NCI-H82 (cell line): ENCODE measurements around the gene ATP6AP2.
"Not testable (repeated sequence)": the region's sequence is repeated elsewhere in the genome, so short reads cannot be mapped to it uniquely, and the experiment has no call there.

Experiments used
- DNase-seq: peaks from one replicate; lab custom pipeline; 2025; lab: John Stamatoyannopoulos, UW

Gene ATP6AP2

GRCh38 chrX:40575411-40575810, 5.4 kb upstream of the ATP6AP2 start:
- DNase-seq = not testable (repeated sequence)

DNA sequence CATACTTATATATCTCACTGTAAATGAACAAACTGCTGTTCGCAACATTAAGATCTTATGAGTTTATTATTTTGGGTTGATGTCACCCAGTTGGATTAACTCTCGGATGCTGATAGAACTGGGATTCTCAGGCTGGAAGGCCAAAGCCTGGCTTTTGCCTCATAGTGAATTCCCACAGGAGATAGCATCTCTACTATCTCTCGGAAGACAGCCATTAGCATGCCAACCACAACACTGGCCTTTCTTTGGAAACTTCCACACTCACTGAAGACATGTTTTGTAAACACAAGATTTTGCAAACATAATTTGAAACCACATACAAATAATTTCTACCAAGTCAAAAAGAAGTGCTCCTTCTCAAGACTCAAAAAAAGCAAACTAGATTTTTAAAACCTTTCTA, 4.5 kb upstream of the ATP6AP2 start:
- no peak for DNase-seq

- no peak for DNase-seq
These were observed 2.6 kb upstream of the ATP6AP2 start for GRCh38 chrX:40578039-40578695.

DNA sequence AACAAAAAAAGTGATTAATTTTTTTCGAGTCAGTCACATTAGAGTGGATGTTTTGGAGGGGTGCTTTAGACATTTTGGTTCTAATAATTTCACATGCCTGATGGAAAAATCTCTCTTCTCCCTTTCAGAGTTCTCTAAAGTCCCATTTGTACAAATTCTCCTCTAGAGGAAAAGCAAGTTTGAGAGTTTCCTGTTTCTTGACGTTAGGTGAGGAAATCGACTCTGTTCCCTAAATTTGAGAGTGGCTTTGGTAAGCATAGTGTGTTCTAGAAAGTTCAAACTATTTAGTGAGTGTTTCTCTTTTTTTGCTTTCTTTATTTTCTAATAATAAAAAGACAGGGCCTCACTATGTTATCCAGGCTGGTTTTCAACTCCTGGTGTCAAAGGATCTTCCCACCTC, 1.6 kb upstream of the ATP6AP2 start:
- no peak for DNase-seq

DNA sequence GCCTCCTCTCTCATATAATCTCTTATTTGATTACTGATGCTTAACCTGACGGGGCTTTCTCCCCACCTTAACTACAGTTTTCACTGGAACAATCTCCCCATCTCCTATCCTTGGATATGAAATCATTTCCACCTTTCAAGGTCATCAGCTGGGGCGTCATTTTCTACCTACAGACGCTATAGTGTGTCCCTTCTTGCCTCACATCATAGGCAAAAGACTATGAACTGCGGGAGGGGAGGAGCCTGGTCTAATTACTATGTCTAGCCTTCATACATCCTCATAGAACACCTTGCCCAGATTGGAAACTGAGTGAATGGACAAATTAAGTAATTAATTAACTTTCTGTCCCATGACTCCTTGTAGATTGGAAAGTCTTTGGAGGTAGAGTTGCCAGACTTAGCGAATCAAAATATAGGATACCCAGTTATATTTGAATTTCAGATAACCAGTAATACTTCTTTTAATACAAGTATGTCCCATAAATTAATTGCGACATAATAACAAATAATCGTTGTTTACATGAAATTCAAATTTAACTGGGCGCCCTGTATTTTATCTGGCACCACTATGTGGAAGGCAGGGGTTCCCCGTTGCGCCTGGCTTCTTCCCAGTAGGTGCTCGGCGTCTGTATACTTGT, 752 bp upstream of the ATP6AP2 start:
- DNase-seq = peak; percentile 10

- DNase-seq = peak; percentile 15
These were observed 658 bp downstream of the ATP6AP2 start for GRCh38 chrX:40581336-40581920.

GRCh38 chrX:40582178-40582577, 1.4 kb downstream of the ATP6AP2 start:
- DNase-seq = not testable (repeated sequence)

- DNase-seq = no peak
These were observed 2.0 kb downstream of the ATP6AP2 start for GRCh38 chrX:40582811-40583210.

DNA sequence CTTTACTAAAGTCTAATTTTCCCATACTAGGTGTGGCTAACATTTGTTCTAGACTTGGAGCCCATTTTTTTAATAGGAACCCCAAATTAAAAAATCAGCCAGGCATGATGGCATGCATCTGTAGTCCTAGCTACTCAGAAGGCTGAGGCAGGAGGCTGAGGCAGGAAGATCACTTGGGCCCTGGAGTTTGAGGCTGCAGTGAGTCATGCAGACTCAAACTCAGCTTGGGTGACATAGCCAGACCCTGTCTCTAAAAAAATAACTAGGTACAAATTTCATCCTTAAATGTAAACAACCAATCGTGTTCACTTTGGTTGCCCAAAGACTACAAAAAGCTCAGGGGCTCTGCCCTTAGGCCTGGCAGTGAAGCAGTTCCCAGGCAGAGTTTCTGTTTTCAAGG, 6.9 kb downstream of the ATP6AP2 start:
- not testable (repeated sequence) for DNase-seq

GRCh38 chrX:40589616-40590321, 9.0 kb downstream of the ATP6AP2 start:
- not testable (repeated sequence) for DNase-seq

GRCh38 chrX:40603446-40603845, 22.7 kb downstream of the ATP6AP2 start:
- no peak for DNase-seq

DNA sequence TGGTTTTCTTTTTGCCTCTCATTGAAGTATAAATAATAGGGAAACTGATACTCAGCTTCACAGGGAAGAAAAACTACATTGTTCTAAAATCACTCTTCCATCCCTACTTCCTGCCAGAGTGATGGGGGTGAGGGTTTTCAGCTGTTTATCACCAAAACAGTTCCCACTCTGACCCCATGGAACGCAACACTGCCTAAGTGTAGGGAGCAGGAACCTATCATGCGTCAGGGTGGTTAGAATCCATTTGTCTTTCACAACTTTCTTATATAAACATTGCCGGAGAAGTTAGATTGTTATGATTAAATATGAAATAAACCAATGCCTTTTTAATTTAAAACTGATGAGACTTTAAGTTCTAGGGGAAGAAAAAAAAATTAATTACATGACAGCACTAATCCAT, 26.6 kb downstream of the ATP6AP2 start:
- DNase-seq = no peak

GRCh38 chrX:40612511-40612910, 31.7 kb downstream of the ATP6AP2 start:
- no peak for DNase-seq

DNA sequence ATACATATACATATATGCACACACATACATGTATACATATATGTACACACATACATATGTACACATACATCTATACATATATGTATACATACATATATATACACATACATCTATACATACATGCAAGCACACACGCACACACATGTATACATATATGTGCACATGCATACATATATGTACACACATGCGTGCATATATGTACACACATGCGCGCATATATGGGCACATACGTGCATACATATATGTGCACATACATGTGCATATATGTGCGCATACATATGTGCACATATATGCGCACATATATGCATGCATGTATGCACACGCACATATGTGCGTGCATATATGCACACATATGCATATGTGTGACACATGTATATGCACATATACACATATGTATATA, 35.2 kb downstream of the ATP6AP2 start:
- no peak for DNase-seq

GRCh38 chrX:40617566-40617965, 36.8 kb downstream of the ATP6AP2 start:
- no peak for DNase-seq

DNA sequence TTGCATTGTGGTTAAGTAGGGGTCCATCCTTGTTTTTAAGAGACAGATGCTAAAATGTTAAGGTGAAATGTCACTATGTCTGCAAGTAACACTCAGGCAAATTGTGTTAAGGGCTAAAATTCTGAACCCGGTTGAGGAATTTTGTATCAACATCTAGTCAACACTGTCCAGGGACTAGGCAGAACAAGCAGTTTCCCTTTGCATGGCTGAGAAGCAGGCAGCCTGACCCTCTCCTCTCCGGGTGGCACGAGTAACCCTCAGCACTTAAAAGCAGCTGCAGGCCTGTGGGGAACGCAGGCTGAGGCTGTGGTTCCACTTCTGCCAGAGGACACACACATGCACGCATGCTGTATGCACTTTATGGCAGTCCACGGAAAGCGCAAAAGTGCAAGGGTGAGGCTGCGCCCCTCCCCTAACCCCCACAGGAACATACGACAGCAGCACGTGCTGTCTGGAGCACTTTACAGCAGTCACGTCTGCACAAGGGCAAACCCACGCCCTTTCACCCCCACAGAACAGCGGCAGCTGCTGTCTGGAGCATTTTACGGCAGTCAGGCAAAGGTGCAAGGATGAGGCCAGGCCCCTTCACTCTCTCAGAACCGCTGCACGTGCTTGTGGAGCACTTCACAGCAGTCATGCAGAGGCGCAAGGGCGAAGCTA, 41.8 kb downstream of the ATP6AP2 start:
- no peak for DNase-seq

- no peak for DNase-seq
These were observed 42.4 kb downstream of the ATP6AP2 start, which contains the start of gene MPC1L for GRCh38 chrX:40623139-40623536. Gene MPC1L (plus strand): TSS chrX:40623428. CDS start chrX:40623566, 138 bp downstream.

GRCh38 chrX:40623665-40624064, 42.9 kb downstream of the ATP6AP2 start:
- DNase-seq = no peak

GRCh38 chrX:40625294-40625693, 44.5 kb downstream of the ATP6AP2 start:
- no peak for DNase-seq

- no peak for DNase-seq
These were observed 47.7 kb downstream of the ATP6AP2 start for GRCh38 chrX:40628506-40628905.

GRCh38 chrX:40632199-40632598, 51.4 kb downstream of the ATP6AP2 start:
- DNase-seq = no peak

DNA sequence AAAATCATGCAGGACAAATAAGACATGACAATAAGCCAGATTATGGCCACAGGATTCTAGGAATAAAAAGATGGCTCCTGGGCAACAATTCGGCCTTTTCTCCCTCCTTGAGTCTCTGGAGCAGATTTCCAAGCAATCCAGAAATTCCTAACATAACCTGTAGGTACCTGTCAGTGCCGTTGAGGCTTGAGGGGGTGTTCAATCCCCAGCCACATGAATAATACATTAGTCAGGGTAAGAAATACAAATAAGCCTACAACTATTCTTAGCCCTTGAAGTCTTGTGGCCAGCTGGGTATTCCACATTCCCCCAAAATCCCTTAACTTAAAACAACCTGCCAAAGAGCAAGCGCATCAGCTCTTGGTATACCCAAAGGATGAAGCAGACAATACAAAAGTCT, 56.9 kb downstream of the ATP6AP2 start:
- DNase-seq = no peak
